K562 (cell line): ENCODE measurements around the gene ZMIZ1. TPM values are rescaled to one million over a fixed set of nuclear protein-coding genes. Genes with fewer than 3 reads are reported as not detected.

ENCODE experiments used
- ATAC-seq: fragments of 200-7000 bp; cut with Tn5 transposase; 3 replicates; pipeline ENCODE4 v1.9.1; 2020; ENCODE audit warnings: moderate library complexity
- BruUV-seq: library from RNA; stranded (reverse); fragments of 400-500 nt; replicated peaks from 2 replicates; lab custom pipeline; 2021; lab: Mats Ljungman, UMichigan
- CTCF ChIA-PET: fragments of 300-600 bp; formaldehyde crosslinking; extraction: SDS; loops from one replicate; lab custom pipeline; 2021; ENCODE audit warnings: low intra/inter-chr PET ratio; lab: Yijun Ruan, JAX
- POLR2A ChIA-PET: fragments of 300-600, 350-650 bp; sonication (Branson Sonifier 250); formaldehyde crosslinking; extraction: SDS; loops from one replicate; lab custom pipeline; 2021; ENCODE audit warnings: antibody characterized with exemption, inconsistent platforms; lab: Yijun Ruan, JAX
- DNase-seq, 4 experiments: peaks; one replicate each; pipeline versions ENCODE4 v3.0.0 to v3.0.0-alpha.2; 2011 to 2018; ENCODE audit warnings: low spot score in 3 of 4, mixed read lengths in 3 of 4; ENCODE audit errors: extremely low read depth in 1 of 4
- FAIRE-seq: peaks from 2 replicates; lab custom pipeline; 2011; peaks lifted over from hg19 to GRCh38; lab: Jason Lieb, UNC
- H2AFZ ChIP-seq: 2 replicates; pipeline ENCODE4 v1.6.0; 2011; ENCODE audit warnings: low read depth, low read length, control low read depth, inconsistent platforms
- H3K27ac ChIP-seq: fragments of 200-600 bp; 3 replicates; pipeline ENCODE4 v1.8.0; 2011; ENCODE audit warnings: low read depth, mild to moderate bottlenecking, control low read depth, inconsistent platforms, low read length, moderate library complexity, mixed read lengths; ENCODE audit errors: extremely low read depth
- H3K27me3 ChIP-seq, 2 experiments: fragments of 300-600 bp in 1 of 2; 2 replicates in 1 of 2; 3 replicates in 1 of 2; pipeline versions ENCODE4 v1.6.0 to v1.8.0; 2011; ENCODE audit warnings: inconsistent platforms in 2 of 2, low read length in 2 of 2, mild to moderate bottlenecking in 1 of 2, mixed read lengths in 1 of 2, moderate library complexity in 1 of 2; ENCODE audit not compliant: control insufficient read depth in 2 of 2, insufficient read depth in 2 of 2
- H3K36me3 ChIP-seq: fragments of 300-600 bp; 3 replicates; pipeline ENCODE4 v1.8.0; 2011; ENCODE audit warnings: mild to moderate bottlenecking, low read length, inconsistent platforms; ENCODE audit not compliant: control insufficient read depth, insufficient read depth
- H3K4me1 ChIP-seq, 2 experiments: fragments of 200-600 bp in 1 of 2; replicated peaks in 1 of 2; 2 replicates in 1 of 2; 3 replicates in 1 of 2; pipeline versions ENCODE4 v1.5.1 to v1.8.0; 2011; ENCODE audit warnings: inconsistent platforms in 2 of 2, low read length in 2 of 2, mild to moderate bottlenecking in 1 of 2, mixed read lengths in 1 of 2, moderate library complexity in 1 of 2; ENCODE audit not compliant: control insufficient read depth in 2 of 2, insufficient read depth in 2 of 2
- H3K4me2 ChIP-seq: 2 replicates; pipeline ENCODE4 v1.6.1; 2011; ENCODE audit warnings: low read length, control low read depth, inconsistent platforms, mixed read lengths; ENCODE audit not compliant: insufficient read depth
- H3K4me3 ChIP-seq: fragments of 200-600 bp; sonication (generic), shearing (Covaris generic); 2 replicates; pipeline ENCODE4 v1.5.1; 2016; ENCODE audit warnings: control low read depth, inconsistent platforms
- H3K79me2 ChIP-seq: fragments of 200-600 bp; 3 replicates; pipeline ENCODE4 v1.8.0; 2011; ENCODE audit warnings: low read length, inconsistent platforms; ENCODE audit not compliant: control insufficient read depth, insufficient read depth
- H3K9ac ChIP-seq, 2 experiments: 2 replicates each; pipeline versions ENCODE4 v1.6.0 to v1.6.1; 2011; ENCODE audit warnings: low read depth in 2 of 2, low read length in 2 of 2, control low read depth in 1 of 2, inconsistent platforms in 1 of 2, mild to moderate bottlenecking in 1 of 2, mixed read lengths in 1 of 2; ENCODE audit not compliant: insufficient read depth in 1 of 2
- H3K9me1 ChIP-seq: one replicate; pipeline ENCODE4 v1.6.0; 2011; ENCODE audit warnings: inconsistent platforms, mild to moderate bottlenecking, low read length, moderate library complexity; ENCODE audit not compliant: control insufficient read depth, insufficient read depth
- H3K9me3 ChIP-seq: replicated peaks from 2 replicates; pipeline ENCODE4 v1.5.1; 2011; ENCODE audit warnings: low read depth, low read length, inconsistent platforms; ENCODE audit not compliant: control insufficient read depth, insufficient read depth
- H4K20me1 ChIP-seq: replicated peaks from 2 replicates; pipeline ENCODE4 v1.6.1; 2011; ENCODE audit warnings: low read length, inconsistent platforms, mixed read lengths; ENCODE audit not compliant: control insufficient read depth, insufficient read depth
- CREM ChIP-seq: IDR thresholded peaks from 2 replicates; pipeline ENCODE4 v1.6.1; 2014; ENCODE audit warnings: antibody characterized with exemption, low read depth
- CTCFL ChIP-seq: IDR thresholded peaks from 2 replicates; pipeline ENCODE4 v1.6.1; 2011; ENCODE audit warnings: borderline replicate concordance, low read depth, mild to moderate bottlenecking, moderate library complexity, low read length; ENCODE audit not compliant: insufficient read depth, poor library complexity, severe bottlenecking
- ELK3 ChIP-seq: fragments of 450-650 bp; formaldehyde crosslinking; IDR thresholded peaks from 2 replicates; pipeline ENCODE4 v1.4.0; 2020; ENCODE audit warnings: mild to moderate bottlenecking
- GATA2 ChIP-seq: sonication (generic); formaldehyde crosslinking; IDR thresholded peaks from 2 replicates; pipeline ENCODE4 v1.4.0; 2020; ENCODE audit warnings: mild to moderate bottlenecking, missing genetic modification reagents
- HDAC3 ChIP-seq: fragments of 450-650 bp; IDR thresholded peaks from 2 replicates; pipeline ENCODE4 v1.6.1; 2018; ENCODE audit warnings: borderline replicate concordance, mild to moderate bottlenecking, moderate library complexity; ENCODE audit not compliant: partially characterized antibody
- MNT ChIP-seq, 2 experiments: fragments of 450-650 bp; conservative IDR thresholded peaks; 2 replicates each; pipeline ENCODE4 v1.6.1; 2017; ENCODE audit warnings: mild to moderate bottlenecking in 2 of 2, moderate library complexity in 2 of 2
- PTTG1 ChIP-seq: fragments of 450-650 bp; IDR thresholded peaks from 2 replicates; pipeline ENCODE4 v1.6.1; 2016; ENCODE audit warnings: low read depth, mild to moderate bottlenecking, missing genetic modification characterization, missing compliant biosample characterization
- RBFOX2 ChIP-seq: fragments of 200-400 bp; formaldehyde crosslinking; IDR thresholded peaks from 2 replicates; pipeline ENCODE4 v1.6.1; 2017; ENCODE audit warnings: low read depth, mild to moderate bottlenecking, low read length, moderate library complexity
- SIRT6 ChIP-seq: IDR thresholded peaks from one replicate; pipeline ENCODE4 v1.6.1; 2012; ENCODE audit warnings: low read depth, mild to moderate bottlenecking, control low read depth, inconsistent platforms, low read length, moderate library complexity
- SMARCA5 ChIP-seq: fragments of 450-650 bp; IDR thresholded peaks from 2 replicates; pipeline ENCODE4 v1.6.1; 2016
- SNIP1 ChIP-seq: fragments of 450-650 bp; IDR thresholded peaks from 2 replicates; pipeline ENCODE4 v1.7.1; 2017; ENCODE audit warnings: low read depth, mild to moderate bottlenecking
- SOX6 ChIP-seq: fragments of 450-650 bp; IDR thresholded peaks from 2 replicates; pipeline ENCODE4 v1.6.1; 2014; ENCODE audit warnings: mild to moderate bottlenecking
- SRSF7 ChIP-seq: fragments of 200-400 bp; formaldehyde crosslinking; optimal IDR thresholded peaks from 2 replicates; pipeline ENCODE3; 2017; ENCODE audit warnings: mild to moderate bottlenecking, low read depth, low read length
- ZNF174 ChIP-seq: fragments of 250-450 bp; sonication (Bioruptor Pico); IDR thresholded peaks from 2 replicates; pipeline ENCODE4 v1.4.0; 2020; ENCODE audit warnings: mild to moderate bottlenecking
- ZNF740 ChIP-seq, 3 experiments: fragments of 200-800 bp in 1 of 3; sonication (Bioruptor generic) in 1 of 3; sonication (generic) in 1 of 3; formaldehyde crosslinking in 1 of 3; IDR thresholded peaks; 2 replicates each; pipeline versions ENCODE4 v1.6.1 to v1.8.0; 2016 to 2022; ENCODE audit warnings: mild to moderate bottlenecking in 2 of 3, missing compliant biosample characterization in 2 of 3, missing genetic modification characterization in 2 of 3, missing genetic modification reagents in 1 of 3
- WGBS: fragments of 100-300 bp; shearing (Covaris generic); methylation state at CpG from one replicate; pipeline ENCODE4 v1.1.6; 2016; ENCODE audit warnings: low coverage, mixed read lengths; ENCODE audit not compliant: insufficient coverage; ENCODE audit errors: missing lambda C conversion rate; 5-methylcytosine and 5-hydroxymethylcytosine counted together
- in situ Hi-C: fragments of 300-500 bp; cut with MboI; formaldehyde crosslinking; loops from 4 replicates; pipeline ENCODE4 v1.15.0; 2018; ENCODE audit warnings: inconsistent platforms, mixed read lengths
- intact Hi-C: fragments of 100-400 bp; cut with micrococcal nuclease; formaldehyde crosslinking; loops from 2 replicates; pipeline ENCODE4 v1.14.2; 2022
- polyA plus RNA-seq, 8 experiments: library from polyadenylated mRNA; depleted of rRNA in 4 of 8; stranded (reverse) in 5 of 8; unstranded in 3 of 8; fragments of >200 nt; fragmentation: Nextera tagmentation in 2 of 8; fragmentation: Illumina TruSeq in 1 of 8; extraction: Ambion mirVana in 2 of 8; extraction: Trizol in 1 of 8; gene quantifications; 2 replicates each; pipeline versions ENCODE4 v1.2.1 to v1.2.3, GENCODE V29; 2011 to 2014; ENCODE audit warnings: inconsistent platforms in 1 of 8, missing spikeins in 1 of 8
- total RNA-seq, 7 experiments: library from RNA; depleted of rRNA in 6 of 7; stranded (reverse); fragments of >200 nt in 6 of 7; fragmentation: Illumina TruSeq in 2 of 7; extraction: Trizol in 2 of 7; gene quantifications; 2 replicates each; pipeline versions ENCODE4 v1.2.1 to v1.2.3, GENCODE V29; 2011 to 2021; ENCODE audit warnings: low replicate concordance in 1 of 7

The ZMIZ1 gene
- total and polyA plus RNA-seq, 9 of the 15 experiments (the other 6 are each of a cell fraction or from before 2014, with no cell fraction given), result 1.0 to 37.3 (median 4.3) TPM

GRCh38 chr10:79133416-79133815 lies 64.7 kb downstream of the ZMIZ1 start (continued):
- TF ChIP-seq CTCFL (no peak), GATA2 (CRISPR knock-in tag) (no peak), SNIP1 (no peak)

- no peak; the same call in 2 of the 3 replicates for ATAC-seq
- DNase-seq, result no peak
- Histone ChIP-seq H2AFZ (no peak overlapping the region), H3K9me1 (peaks cover 3% of the 10 kb centered on the region), H3K4me3 (no peak overlapping the region), H3K27me3 (no peaks in the 10 kb centered on the region), H3K27ac (peak overlapping the region; percentile 33; the same call in 2 of the 3 replicates), H3K9ac (peak overlapping the region in 1 of 2 experiments; percentile 84; a peak in 2 of 4 replicates), H3K4me1 (peaks cover 73 to 81% of the 10 kb centered on the region in 2 experiments), H3K79me2 (peaks cover 26% of the 10 kb centered on the region), H3K9me3 (no peaks in the 10 kb centered on the region), H4K20me1 (no peaks in the 10 kb centered on the region; the same call in 1 of the 2 replicates), H3K4me2 (no peak overlapping the region; the same call in 1 of the 2 replicates), H3K36me3 (peaks cover 33% of the 10 kb centered on the region; the same call in 2 of the 3 replicates)
- WGBS, result 25% methylated on average over 3 of the region's 9 CpGs
- in situ Hi-C loops, result no loop called here
- no TSS peak for BruUV-seq
- no peak for FAIRE-seq
- CTCF ChIA-PET, result no interaction called here
- intact Hi-C loops, result no loop called here
- POLR2A ChIA-PET, result interaction anchor here (0.6 to 1.2 kb wide), 3 partner anchors 12 to 59 kb away, joined by 3 to 4 read pairs (median 3); no protein-coding TSS in a partner anchor
- no peak for TF ChIP-seq SRSF7
- no peak for TF ChIP-seq ZNF174
- no peak for TF ChIP-seq HDAC3
- no peak for TF ChIP-seq SIRT6
- no peak for TF ChIP-seq ZNF740 (CRISPR knock-in tag; IDR thresholded peaks at IDR 0.05)
- no peak for TF ChIP-seq ZNF740 (tag; IDR thresholded peaks at IDR 0.05)
- TF ChIP-seq MNT (conservative IDR thresholded peaks at IDR 0.05), result no peak
- TF ChIP-seq PTTG1 (tag), result no peak
- 0 out of 2 replicates have a peak, but pooled peaks have one; percentile 9 for TF ChIP-seq SOX6
- no peak for TF ChIP-seq SMARCA5
- TF ChIP-seq RBFOX2, result no peak
- 0 out of 2 replicates have a peak, but pooled peaks have one; percentile 5 for TF ChIP-seq CREM
- no peak for TF ChIP-seq ELK3
- TF ChIP-seq, all 486 proteins: peak for 2
Observed at GRCh38 chr10:79135790-79136189, 67.0 kb downstream of the ZMIZ1 start.
